GM12865 (cell line): Measurements from ENCODE around the gene LRRN1.
"Not testable (repeated sequence)": the region's sequence is repeated elsewhere in the genome, so short reads cannot be mapped to it uniquely, and the experiment has no call there.

Experiments
- DNase-seq: peaks from one replicate; pipeline ENCODE4 v3.0.0; 2010; ENCODE audit warnings: low read depth
- H3K4me3 ChIP-seq: 2 replicates; pipeline ENCODE4 v1.5.1; 2011; ENCODE audit warnings: mild to moderate bottlenecking, low read depth, low read length, control low read depth
- TF ChIP-seq, protein P1 (sequence below): IDR thresholded peaks from 2 replicates; pipeline ENCODE4 v1.5.1; 2011; ENCODE audit warnings: low read length, control low read depth, low read depth, inconsistent platforms; ENCODE audit not compliant: insufficient read depth; ENCODE audit errors: missing control alignments

Gene LRRN1

DNA sequence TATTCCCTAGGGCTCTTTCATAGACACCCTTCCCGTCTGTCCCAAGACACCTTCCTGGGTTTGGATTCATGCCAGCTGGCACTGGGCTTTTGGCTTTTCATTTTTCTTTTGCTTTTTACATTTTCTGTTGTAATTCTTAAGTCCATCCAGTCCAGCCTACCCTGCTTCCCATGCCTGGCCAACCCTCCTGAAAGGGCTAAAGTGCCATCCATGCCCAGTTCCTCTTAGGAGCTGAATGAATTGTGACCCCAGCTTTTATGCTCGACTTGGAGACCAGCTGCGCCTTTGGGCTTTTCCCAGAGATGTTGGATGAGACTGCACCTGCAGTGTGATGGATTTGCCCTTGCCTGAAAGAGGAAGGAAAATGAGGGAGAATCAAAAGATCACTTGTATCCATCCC lies 25.8 kb downstream of the LRRN1 start:
- no peak for DNase-seq
- TF ChIP-seq, protein P1, sequence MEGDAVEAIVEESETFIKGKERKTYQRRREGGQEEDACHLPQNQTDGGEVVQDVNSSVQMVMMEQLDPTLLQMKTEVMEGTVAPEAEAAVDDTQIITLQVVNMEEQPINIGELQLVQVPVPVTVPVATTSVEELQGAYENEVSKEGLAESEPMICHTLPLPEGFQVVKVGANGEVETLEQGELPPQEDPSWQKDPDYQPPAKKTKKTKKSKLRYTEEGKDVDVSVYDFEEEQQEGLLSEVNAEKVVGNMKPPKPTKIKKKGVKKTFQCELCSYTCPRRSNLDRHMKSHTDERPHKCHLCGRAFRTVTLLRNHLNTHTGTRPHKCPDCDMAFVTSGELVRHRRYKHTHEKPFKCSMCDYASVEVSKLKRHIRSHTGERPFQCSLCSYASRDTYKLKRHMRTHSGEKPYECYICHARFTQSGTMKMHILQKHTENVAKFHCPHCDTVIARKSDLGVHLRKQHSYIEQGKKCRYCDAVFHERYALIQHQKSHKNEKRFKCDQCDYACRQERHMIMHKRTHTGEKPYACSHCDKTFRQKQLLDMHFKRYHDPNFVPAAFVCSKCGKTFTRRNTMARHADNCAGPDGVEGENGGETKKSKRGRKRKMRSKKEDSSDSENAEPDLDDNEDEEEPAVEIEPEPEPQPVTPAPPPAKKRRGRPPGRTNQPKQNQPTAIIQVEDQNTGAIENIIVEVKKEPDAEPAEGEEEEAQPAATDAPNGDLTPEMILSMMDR, result no peak
- H3K4me3 ChIP-seq, result no peak overlapping the region

DNA sequence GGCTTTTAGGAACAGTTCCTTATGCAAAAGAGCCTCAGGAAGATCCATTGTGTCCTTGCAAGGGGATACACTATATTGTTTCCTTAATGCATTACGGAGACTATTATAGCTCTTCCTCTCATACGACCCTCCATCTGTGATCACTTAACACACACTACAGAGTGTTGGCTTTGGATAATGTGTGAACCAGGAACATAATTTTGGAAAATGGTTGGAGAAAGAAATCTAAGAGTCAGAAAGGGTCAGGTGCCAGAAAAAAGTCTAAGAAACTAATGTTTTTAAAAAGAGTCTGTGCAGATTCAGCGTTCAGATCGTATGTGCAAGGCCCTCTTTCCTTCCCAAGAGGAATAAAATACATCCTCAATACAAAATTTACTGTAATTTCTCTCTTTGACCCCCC lies 27.3 kb downstream of the LRRN1 start:
- H3K4me3 ChIP-seq, result no peak overlapping the region
- TF ChIP-seq, protein P1, result no peak
- DNase-seq, result no peak

DNA sequence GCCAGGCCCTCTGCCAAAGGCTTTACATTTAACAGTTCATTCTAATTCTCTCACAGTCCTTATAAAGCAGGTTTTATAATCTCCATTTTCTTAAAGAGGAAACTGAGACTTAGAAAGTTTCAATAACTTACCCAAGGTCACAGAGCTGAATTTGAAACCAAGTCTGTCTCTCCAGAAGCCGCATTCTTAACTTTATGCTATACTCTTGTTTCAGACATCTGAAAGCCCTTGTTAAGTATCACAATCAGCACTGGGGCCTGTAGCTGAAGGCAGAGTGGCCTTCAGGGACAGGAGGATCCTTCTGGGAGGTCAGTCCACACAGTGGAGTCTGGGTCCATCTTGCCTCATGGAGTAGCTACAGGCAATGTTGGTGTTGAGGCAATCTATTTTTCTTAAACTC lies 27.9 kb downstream of the LRRN1 start:
- no peak overlapping the region for H3K4me3 ChIP-seq
- TF ChIP-seq, protein P1, result no peak
- no peak for DNase-seq

DNA sequence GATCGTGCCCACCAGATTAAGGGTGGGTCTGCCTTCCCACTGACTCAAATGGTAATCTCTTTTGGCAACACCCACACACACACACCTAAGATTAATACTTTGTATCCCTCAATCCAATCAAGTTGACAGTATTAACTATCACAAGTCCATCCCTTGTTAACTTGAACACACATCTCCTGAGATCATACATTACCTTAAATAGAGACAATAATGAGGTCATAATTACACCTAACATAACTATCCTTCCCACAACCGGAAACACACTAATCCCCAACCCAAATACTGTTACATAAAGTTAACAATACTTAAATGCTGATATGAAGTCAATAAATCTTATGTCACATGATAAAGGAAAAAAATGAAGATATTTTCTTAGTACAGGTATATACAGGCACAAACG lies 29.2 kb downstream of the LRRN1 start:
- not testable (repeated sequence) for DNase-seq, H3K4me3 ChIP-seq

DNA sequence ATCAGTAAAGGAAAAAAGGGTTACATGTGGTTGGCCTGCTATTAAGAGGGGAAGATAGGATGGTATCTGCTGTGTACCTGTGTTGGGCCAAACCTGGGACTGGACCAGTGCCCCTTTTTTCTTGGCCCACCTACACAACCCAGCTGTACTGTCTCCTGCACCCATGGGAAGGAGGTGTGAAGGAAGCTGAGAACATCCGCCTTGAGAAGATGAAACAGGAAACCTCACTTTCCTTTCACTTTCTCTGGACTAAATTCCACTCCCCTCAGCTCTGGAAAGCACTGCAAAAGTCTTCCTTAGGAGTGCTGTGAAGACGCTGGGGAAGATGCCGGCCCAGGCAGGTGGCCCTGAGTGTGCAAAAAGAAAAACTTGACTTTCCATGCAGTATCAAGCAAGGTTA lies 37.6 kb downstream of the LRRN1 start:
- H3K4me3 ChIP-seq, result no peak overlapping the region
- no peak for DNase-seq
- TF ChIP-seq, protein P1, result no peak

DNA sequence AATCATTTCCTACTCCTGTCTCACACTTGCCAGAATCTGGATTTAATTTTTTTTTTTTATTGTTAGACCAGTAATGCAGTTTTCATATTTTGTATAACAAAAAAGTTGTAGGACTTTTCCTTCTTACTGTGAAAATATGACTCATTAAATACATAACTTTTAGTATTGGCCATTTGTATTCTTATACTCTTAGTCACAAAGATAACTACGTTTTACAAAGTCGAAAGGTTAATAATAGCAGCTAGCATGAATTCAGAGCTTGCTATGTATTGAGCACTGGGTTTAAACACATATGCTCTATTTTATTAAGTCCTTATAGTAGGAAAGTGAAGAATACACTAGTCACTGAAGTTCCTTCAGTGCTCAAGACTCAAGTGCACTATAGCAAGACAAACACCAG lies 43.1 kb downstream of the LRRN1 start:
- no peak for DNase-seq
- no peak overlapping the region for H3K4me3 ChIP-seq
- TF ChIP-seq, protein P1, result no peak

DNA sequence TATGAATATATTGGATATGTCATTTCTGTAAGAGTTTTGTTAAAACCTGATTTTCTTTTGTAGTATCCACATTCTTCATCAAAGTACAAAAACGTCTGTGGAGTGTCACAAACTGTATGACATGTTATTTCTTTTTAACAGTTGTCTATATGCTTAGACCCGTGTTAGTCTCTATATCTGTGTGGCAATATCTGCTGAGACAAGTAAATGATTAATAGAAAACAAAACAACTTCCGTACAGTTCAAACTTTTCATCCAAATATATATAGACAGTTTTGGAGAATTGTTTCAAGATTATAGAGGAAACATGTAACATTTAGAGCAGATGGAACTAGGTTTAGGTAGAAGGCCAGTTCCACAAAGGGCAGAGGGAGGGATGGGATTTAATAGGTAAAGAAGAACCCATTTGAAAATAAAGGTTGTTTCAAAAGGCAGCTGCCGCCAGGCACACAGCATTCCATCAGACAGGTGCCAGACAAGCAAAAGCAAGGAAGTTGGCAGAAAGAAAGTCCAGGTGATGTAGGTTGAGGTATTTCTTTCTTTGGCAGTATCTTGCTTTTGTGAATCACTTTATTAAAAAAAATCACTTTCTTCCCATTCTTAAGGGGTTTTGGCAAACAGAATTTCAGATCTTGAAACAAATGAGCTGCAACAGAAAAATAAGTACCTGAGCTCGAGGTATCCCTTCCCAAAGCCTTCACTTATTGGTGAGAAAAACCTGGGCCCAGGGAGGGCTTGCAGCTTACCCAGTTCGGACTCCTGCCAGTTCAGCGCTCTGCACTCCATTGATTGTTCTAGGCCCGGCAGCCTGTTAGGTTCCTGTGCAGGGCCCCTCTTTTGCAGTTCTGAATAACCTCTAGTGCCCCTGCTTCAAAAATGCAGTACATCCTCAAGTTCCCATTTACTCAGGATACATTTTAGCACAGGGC lies 49.0 kb downstream of the LRRN1 start:
- no peak overlapping the region for H3K4me3 ChIP-seq
- TF ChIP-seq, protein P1, result no peak
- no peak for DNase-seq
